ENCODE measurements around the gene CRTC1. TPM values are rescaled to one million over a fixed set of nuclear protein-coding genes. Genes with fewer than 3 reads are reported as not detected.

CRTC1 gene
- total RNA-seq, 4 donors from 2014 or later: 2.4 to 17.5 (median 6.7) TPM

- H3K4me3 ChIP-seq: no peak overlapping the region
- no peak overlapping the region for H3K27ac ChIP-seq
- no peaks in the 10 kb centered on the region for H3K36me3 ChIP-seq
- intact Hi-C loops (cut with DNase I; ENCODE audit: low total_unique reads): no loop called here
- no peak for DNase-seq
- peaks cover 0 to 5% of the 10 kb centered on the region in 2 donors for H3K4me1 ChIP-seq
- TF ChIP-seq POLR2A (IDR thresholded peaks at IDR 0.05): no peak
- TF ChIP-seq, protein P1, sequence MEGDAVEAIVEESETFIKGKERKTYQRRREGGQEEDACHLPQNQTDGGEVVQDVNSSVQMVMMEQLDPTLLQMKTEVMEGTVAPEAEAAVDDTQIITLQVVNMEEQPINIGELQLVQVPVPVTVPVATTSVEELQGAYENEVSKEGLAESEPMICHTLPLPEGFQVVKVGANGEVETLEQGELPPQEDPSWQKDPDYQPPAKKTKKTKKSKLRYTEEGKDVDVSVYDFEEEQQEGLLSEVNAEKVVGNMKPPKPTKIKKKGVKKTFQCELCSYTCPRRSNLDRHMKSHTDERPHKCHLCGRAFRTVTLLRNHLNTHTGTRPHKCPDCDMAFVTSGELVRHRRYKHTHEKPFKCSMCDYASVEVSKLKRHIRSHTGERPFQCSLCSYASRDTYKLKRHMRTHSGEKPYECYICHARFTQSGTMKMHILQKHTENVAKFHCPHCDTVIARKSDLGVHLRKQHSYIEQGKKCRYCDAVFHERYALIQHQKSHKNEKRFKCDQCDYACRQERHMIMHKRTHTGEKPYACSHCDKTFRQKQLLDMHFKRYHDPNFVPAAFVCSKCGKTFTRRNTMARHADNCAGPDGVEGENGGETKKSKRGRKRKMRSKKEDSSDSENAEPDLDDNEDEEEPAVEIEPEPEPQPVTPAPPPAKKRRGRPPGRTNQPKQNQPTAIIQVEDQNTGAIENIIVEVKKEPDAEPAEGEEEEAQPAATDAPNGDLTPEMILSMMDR (IDR thresholded peaks at IDR 0.05): no peak
- no peaks in the 10 kb centered on the region for H3K9me3 ChIP-seq
- no peaks in the 10 kb centered on the region for H3K27me3 ChIP-seq
Measured at GRCh38 chr19:18666784-18667183, 16.7 kb upstream of the CRTC1 start.

DNA sequence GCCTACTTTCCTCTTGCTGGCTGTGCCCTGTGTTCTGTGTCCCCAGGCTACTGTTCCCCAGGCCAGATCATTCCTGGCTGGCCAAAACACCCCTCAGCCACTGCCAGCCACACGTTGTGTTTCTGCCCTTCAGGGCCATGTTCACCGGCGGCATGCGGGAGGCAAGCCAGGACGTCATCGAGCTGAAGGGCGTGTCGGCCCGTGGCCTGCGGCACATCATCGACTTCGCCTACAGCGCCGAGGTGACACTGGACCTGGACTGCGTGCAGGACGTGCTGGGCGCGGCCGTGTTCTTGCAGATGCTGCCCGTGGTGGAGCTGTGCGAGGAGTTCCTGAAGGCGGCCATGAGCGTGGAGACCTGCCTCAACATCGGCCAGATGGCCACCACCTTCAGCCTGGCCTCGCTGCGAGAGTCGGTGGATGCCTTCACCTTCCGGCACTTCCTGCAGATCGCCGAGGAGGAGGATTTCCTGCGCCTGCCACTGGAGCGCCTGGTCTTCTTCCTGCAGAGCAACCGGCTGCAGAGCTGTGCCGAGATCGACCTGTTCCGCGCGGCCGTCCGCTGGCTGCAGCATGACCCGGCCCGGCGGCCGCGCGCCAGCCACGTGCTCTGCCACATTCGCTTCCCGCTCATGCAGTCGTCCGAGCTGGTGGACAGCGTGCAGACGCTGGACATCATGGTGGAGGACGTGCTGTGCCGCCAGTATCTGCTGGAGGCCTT is 15.8 kb upstream of the CRTC1 start:
- H3K36me3 ChIP-seq: no peaks in the 10 kb centered on the region
- no peak for DNase-seq
- no peaks in the 10 kb centered on the region for H3K27me3 ChIP-seq

DNA sequence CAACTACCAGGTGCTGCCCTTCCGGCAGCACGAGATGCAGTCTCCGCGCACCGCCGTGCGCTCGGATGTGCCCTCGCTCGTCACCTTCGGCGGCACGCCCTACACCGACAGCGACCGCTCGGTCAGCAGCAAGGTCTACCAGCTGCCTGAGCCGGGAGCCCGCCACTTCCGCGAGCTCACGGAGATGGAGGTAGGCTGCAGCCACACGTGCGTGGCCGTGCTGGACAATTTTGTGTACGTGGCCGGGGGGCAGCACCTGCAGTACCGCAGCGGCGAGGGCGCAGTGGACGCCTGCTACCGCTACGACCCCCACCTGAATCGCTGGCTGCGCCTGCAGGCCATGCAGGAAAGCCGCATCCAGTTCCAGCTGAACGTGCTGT is 15.2 kb upstream of the CRTC1 start:
- DNase-seq: no peak
- H3K4me3 ChIP-seq: no peak overlapping the region
- H3K4me1 ChIP-seq: peaks cover 0 to 11% of the 10 kb centered on the region in 2 donors
- no peaks in the 10 kb centered on the region for H3K27me3 ChIP-seq
- H3K27ac ChIP-seq: no peak overlapping the region
- no peaks in the 10 kb centered on the region for H3K36me3 ChIP-seq
- TF ChIP-seq POLR2A (IDR thresholded peaks at IDR 0.05): no peak
- TF ChIP-seq, protein P1 (IDR thresholded peaks at IDR 0.05): no peak
- intact Hi-C loops (cut with DNase I; ENCODE audit: low total_unique reads): no loop called here
- no peaks in the 10 kb centered on the region for H3K9me3 ChIP-seq

More for the DNA sequence above, 15.8 kb upstream of the CRTC1 start:
- intact Hi-C loops (cut with DNase I; ENCODE audit: low total_unique reads): no loop called here
- H3K9me3 ChIP-seq: no peaks in the 10 kb centered on the region
- TF ChIP-seq POLR2A (IDR thresholded peaks at IDR 0.05): no peak
- TF ChIP-seq, protein P1 (IDR thresholded peaks at IDR 0.05): no peak
- no peak overlapping the region for H3K4me3 ChIP-seq
- H3K27ac ChIP-seq: no peak overlapping the region
- H3K4me1 ChIP-seq: peaks cover 0 to 10% of the 10 kb centered on the region in 2 donors

DNA sequence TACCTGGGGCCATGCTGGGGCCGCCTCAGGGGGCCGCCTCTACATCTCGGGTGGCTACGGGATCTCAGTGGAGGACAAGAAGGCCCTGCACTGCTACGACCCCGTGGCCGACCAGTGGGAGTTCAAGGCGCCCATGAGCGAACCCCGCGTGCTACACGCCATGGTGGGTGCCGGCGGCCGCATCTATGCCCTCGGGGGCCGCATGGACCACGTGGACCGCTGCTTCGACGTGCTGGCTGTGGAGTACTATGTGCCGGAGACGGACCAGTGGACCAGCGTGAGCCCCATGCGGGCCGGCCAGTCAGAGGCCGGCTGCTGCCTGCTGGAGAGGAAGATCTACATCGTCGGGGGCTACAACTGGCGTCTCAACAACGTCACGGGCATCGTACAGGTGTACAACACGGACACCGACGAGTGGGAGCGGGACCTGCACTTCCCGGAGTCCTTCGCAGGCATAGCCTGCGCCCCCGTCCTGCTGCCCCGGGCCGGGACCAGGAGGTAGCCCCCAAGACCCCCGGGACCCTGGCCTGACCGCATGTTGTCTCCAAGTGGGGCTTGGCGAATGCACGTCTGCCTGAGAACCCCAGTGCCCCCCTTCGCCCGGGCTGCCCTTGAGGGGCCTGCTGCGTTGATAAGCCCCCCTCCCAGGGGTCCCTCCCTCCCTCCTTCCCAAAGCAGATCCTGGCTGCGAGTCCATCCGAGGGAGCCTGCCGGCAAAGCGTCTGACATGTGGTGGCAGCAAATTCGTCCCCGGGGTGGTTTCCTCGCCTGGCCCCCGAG is 14.5 kb upstream of the CRTC1 start:
- no peak for DNase-seq
- no peaks in the 10 kb centered on the region for H3K27me3 ChIP-seq
- H3K36me3 ChIP-seq: no peaks in the 10 kb centered on the region
- H3K9me3 ChIP-seq: no peaks in the 10 kb centered on the region
- intact Hi-C loops (cut with DNase I; ENCODE audit: low total_unique reads): no loop called here
- no peak for TF ChIP-seq POLR2A (IDR thresholded peaks at IDR 0.05)
- TF ChIP-seq, protein P1 (IDR thresholded peaks at IDR 0.05): no peak
- H3K4me3 ChIP-seq: no peak overlapping the region
- H3K4me1 ChIP-seq: peaks cover 0 to 11% of the 10 kb centered on the region in 2 donors
- H3K27ac ChIP-seq: peak overlapping the region in 1 of 2 donors; percentile 68

GRCh38 chr19:18669524-18669817 is 14.0 kb upstream of the CRTC1 start:
- Histone ChIP-seq H3K4me1 (peaks cover 0 to 11% of the 10 kb centered on the region in 2 donors), H3K36me3 (no peaks in the 10 kb centered on the region), H3K4me3 (no peak overlapping the region), H3K27me3 (no peaks in the 10 kb centered on the region), H3K27ac (peak overlapping the region; percentile 57 to 68), H3K9me3 (no peaks in the 10 kb centered on the region)
- TF ChIP-seq, protein P1 (IDR thresholded peaks at IDR 0.05): no peak
- TF ChIP-seq POLR2A (IDR thresholded peaks at IDR 0.05): no peak
- intact Hi-C loops (cut with DNase I; ENCODE audit: low total_unique reads): no loop called here
- no peak for DNase-seq

All from uterus (tissue), 4 donors.